GM19351 (cell line): ENCODE results near the gene EPHA1.

Experiments
- ATAC-seq: cut with Tn5 transposase; IDR thresholded peaks from one replicate; pipeline ENCODE4 v1.9.1; 2021; ENCODE audit warnings: mild to moderate bottlenecking, moderate library complexity; ENCODE audit not compliant: unreplicated experiment

The EPHA1 gene

DNA sequence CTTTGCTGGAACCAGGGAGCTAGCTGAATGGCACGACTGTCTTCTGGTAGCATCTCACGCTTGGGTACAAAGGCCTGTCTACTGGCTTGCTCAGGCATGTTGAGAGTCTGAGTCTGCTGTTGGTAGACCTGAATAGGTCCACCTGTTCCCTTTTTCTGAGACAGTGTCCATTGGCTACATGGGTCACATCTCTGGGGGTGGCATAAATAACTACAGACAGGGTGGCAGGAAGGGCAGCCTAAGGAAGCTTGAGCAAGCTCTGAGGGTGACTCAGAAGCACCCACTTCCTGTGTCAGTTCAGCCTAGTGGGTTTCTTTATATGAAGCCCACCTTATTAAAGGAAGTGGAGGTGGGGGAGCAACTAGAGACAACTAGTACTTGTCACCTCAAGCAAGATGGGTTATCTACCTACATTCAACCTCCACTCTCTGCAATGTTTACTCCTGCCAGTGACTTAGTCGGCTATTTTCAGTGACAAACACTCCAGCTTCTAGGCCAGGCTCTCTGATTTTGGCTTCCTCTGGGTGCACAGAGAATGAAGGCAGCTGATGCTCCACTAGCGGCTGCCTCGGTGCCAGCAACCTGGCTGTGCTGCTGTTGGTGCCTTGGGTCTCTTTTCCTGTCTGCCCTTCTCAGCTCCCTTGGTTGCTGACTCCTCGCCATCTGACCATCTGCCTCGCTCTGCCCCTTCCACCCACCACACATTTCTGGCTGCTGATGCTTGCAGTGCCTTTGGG lies 33.2 kb downstream of the EPHA1 start:
- no peak for ATAC-seq

DNA sequence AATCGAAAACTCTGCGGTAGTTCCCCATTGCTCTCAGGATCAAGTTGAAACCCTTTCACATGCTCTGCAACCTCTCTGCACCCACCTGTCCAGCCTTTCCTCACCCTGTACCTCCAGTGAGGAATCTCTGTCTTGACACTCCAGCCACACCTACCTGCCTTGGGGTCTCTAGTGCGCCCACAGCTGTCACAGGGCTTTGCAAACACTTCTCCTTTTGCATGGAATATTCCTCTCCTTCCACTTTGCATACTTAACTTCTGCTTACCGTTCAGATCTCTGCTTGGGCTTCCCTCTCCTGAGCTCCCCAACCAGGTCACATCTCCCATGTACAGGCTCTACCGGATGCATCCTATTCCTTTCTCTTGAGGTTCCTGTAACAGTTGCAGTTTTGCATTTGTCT lies 34.1 kb downstream of the EPHA1 start:
- ATAC-seq: no peak

DNA sequence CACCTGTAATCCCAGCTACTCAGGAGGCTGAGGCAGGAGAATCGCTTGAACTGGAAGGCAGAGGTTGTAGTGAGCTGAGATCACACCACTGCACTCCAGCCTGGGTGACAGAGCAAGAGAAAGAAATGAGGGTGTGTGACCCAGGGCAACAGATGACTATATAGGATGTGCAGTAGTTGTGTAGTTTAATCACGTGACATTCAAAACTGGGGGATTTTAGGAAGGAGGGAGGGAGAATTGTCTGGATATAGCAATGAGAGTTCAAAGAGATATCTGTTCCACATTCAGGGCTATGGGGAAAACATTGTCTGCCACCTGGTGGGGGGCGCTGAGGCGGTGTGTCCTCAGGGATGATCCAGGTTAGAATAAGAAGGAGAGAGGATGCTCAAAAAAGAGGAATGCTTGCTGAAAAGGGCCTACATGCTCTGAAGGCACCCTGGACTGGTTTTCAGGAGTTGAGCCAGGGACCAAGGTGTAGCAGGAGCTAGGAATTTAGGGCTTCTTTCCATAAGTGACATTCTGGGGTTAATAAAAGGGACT lies 35.3 kb downstream of the EPHA1 start:
- no peak for ATAC-seq

DNA sequence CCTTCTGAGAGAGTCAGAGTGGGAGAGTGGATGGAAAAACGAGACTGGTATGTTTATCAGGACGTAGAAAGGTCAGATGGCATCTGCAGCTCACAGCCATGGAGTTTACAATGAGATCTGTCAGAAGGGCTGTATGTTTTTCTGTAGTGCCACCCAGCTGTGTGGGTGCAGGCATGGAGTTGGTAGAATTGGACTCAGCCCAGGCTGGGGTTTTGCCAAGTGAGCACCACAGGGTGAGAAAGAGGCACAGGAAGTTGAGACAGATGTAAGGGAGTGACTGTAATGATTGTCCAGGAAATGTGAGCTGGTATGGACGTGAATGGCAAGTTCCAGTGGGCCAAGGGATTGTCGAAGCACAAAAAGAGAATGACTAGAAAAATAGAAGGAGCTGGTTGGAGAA lies 36.6 kb downstream of the EPHA1 start:
- ATAC-seq: no peak

DNA sequence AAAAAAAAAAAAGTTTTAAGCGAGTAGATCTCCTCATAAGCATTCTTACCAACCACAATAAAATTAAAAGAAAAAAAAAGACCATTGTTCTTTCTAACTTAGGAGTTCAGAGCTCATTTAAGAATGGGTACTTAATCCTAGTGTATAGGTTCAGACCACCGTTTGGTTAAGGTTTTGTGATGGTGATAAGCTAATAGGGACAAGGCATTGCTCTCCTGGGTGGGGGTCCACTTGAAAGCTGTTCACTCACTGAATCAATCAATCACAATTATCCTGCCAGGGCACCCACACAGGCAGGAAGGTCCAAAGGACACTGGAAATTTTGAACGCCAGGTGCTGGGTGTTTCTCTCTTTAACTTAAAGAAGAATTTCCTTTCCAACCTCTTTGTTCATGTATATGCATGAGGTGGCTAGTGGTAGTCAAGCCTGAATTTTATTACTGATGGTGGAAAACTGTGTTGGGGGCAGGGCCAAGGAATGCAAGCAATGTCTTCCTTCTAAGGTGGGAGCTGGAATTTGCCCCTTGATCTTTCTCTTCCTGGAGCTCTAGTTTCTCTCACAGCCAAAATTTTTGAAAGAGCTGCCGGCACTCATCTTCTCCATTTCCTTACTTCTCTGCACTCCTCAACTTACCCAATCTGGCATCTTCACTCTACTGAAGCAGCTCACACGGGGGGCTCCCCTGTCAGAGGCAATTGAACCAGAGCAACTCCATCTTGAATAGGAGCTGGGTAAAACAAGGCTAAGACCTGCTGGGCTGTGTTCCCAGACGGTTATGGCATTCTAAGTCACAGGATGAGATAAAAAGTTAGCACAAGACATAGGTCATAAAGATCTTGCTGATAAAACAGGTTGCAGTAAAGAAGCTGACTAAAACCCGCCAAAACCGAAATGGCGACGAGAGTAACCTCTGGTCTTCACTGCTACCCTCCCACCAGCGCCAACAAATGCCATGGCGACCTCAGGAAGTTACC lies 38.7 kb downstream of the EPHA1 start:
- no peak for ATAC-seq

DNA sequence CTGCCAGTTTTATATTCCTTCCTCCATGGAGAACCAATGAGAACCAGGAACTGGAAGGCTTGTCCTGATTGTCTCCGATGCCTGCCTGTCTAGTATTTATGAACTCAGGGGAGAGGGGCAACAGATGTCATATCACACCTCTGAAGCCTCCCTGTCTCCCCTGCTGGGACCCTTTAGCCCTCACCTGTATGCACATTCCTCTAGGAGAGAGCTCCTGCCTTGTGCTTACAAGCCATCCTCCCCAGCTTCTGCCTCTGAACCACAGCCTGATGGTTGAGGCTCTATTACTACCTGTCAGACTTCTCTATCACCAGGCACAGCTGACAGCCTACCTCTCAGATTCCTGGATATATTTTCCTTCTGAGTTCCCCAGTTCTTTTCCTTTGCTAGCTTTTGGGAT lies 40.3 kb downstream of the EPHA1 start:
- ATAC-seq: no peak

DNA sequence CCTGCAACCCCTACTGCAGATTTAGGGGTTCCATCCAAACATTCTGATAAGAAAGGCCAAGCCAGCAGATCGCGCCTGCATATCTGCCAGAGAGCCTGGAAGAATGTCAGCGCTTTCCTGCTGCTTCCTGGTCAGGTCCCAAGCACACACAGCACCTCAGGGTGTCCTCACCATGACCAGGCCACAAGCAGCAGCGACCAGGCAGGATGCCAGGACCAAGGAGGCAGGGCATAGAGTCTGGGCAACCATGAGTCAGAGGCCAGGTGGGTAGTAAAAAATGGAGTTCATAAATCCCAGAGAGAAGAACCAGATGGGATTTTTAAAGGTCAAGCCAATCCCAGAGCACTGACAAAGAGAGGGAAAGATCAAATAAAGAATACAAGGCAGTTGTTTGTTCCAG lies 40.7 kb downstream of the EPHA1 start:
- ATAC-seq: no peak

DNA sequence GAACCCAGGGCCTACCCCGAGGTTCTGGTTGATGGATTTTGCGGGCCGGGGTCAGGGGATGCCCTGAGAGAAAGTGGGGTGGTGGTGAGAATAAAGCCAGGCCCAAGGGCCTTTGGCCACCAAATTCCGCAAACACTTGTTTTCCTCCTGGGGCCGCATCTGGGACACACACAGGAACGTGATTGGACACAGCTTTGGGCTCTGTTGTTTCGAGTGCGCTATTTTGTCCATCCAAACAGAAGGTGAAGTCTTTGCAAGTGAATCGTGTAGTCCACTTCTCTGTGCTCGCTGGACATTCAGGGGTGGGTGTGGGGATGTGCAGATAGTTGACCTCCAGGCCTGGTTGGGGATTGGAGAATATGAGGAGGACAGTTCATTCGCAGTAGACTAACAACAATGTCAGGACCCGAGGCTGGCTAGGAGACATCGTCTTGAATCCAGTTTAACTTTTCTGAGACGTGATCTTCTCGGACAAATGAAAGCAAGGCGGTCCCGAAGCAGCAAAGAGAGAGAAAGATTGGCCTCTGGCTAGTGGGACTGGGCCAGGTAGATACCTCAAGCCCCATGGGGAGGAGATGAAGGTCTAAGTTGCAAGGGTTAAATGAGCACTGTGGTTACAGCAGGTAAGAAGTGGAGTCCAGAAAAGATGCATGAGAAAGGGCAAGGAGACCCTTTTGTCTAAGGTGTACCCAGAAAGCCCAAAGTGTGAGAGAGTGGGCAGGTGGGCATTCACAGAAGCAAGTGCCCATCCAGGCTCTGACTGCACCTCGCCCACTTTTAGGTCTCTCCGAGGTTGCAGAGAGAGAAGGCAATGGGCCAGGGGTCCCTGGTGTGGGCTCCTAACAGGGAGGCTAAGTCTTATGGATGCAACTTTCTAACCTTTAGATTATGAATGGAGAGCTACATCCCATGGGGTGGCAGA lies 45.4 kb downstream of the EPHA1 start:
- ATAC-seq: no peak

DNA sequence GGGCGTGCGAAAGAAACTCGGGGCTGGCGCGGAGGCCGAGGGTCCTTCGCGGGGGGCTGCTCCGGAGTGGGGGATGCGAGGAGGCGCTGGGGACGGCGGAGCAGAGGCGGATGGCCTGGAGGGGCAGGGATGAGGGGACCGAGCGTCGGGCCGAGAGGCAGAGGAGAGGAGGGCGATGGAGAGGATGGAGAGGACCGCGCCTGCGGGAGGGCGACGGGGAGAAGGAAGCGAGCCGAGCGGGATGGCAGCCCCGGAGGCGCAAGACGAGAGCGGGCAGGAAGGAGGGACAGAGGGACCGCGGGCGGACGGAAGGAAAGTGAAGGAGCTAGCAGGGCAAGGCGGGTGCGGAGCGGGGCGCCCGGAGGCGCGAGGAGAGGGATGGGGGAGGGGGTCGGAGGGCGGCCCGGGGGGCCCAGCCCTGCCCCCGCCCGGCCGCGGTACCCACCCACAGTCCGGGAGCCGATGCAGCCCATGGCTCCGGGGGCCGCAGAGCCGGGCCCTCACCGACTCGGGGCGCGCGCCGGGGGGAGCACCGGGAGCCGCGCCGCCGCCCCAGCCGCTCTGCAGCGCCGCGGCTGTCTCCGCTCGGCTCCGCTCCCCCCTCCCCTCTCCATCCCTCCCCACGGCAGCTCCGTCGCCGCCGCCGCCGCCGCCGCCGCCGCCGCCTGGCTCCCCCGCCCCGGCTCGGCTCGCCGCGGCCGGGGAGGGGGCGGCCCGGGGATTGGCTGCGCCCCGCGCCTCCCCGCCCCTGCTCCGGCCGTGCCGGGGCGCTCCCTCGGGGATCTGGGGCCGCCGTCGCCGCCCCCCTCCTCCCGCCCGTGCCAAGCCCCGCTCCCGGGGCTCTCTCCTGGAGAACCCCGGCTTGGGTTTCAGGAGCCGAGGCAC lies 46.3 kb downstream of the EPHA1 start, which contains the start of gene FAM131B:
TSS of gene FAM131B (minus strand) at position 583 of the 885 bp plus-strand sequence. CDS start at position 473, 110 bp downstream.
- peak; percentile 45 for ATAC-seq

DNA sequence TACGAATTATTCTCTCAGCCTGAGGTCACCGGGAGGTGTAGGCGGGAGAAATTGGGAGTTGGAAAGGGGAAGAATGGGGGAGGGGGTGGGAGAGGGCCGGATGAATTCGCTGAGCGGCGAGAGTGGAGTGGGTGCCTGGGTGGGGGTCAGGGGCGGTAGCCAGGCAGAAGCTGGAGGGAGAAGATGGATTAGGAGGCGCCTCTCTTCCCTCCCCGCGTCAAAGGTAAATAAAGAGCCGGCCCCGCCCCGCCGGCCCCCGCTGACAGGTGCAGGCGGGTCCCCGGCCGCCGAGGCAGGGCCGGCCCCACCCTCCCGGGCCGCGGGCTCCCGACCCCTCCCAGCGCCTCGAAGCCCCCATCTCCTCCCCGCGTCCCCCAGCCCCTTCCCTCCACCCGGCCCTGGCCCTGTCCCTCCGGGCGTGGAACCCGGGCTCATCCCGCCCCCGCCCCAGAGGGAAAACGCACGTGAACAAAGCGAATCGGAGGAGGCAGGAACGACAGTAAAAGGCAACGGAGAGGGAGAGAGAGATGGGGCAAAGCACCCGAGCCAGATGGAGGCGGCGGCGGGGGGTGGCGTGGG lies 47.0 kb downstream of the EPHA1 start:
- no peak for ATAC-seq

DNA sequence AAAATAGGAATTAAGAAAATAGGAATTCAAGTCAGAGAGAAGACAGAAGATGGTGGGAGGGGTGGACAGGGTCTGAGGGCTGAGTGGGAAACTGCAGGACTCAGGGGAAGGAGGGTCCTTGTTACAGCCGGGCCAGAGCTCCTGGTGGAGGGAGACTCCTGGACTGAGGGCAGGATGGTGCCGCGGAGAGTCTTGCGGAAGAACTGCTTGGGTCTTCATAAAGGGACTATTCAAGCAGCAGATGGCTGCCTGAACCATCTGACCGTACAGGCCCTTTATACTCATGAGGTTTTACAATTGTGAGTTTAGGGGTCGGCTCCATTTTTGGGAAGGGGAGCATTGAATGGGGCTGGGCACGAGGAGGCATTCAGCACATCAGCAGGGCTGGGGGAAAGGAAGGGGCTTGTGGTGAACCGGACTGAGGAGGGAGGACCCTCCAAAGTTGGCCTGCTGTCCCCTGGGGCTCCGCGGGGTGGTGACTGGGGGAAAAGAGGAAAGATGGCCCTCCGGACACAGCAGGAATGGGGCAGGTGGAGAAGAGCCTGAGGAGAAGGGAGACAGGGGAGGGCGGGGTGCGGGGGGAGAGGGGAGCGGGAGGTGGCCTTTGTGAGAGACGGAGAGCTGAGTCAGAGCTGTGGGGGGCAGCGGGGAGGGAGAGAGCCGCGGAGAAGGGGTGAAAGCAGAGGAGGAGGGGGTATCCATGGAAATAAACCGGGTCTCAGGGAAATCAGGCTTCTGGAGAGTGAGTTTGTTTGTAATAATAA lies 47.7 kb downstream of the EPHA1 start:
- ATAC-seq: no peak

DNA sequence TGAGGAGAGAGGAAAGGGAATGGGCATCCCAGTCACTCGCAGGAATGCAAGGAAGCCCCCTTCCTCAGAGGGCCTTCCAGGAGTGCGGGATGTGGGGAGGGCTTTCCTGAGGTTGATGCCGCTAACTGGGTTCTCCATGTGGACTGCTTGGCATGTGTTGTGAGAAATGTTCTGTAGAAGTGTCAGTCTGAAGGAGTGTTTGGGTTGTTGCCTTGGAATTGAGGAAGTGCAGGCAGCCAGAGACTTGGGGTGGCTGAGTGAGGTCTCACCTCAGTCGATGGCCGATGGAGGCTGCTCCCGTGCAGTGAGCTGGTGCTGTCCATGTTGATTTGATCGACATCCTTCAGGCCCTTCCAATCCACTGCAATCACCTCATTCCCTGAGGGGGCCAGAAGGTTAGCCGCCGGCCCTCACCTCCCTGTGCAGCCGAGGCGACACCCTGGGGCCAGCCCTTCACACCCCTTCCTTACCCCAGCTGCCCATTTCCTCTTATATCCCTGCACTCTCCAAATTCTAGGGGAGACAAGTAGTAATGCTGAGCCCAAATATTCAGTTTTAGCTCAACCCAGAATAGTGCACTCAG lies 48.8 kb downstream of the EPHA1 start:
- ATAC-seq: no peak

DNA sequence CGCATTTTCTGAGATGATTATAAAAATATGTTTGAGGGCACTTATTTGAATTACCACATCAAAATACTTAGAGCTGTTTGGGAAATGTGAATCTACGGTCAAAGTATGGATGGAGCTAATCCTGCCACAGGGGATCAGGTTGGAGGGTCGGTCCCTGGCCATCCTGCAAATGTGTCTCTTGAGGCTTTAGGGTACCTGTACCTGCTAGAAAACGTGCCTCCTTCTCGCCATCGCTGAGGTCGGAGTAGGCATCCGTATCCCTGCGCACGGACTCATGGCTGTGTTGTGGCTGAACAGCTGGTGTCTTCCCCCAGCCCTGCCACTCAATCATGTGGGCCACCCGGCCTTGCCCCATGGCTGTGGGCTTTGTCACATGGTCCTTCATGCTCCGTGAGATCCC lies 50.0 kb downstream of the EPHA1 start:
- ATAC-seq: no peak

DNA sequence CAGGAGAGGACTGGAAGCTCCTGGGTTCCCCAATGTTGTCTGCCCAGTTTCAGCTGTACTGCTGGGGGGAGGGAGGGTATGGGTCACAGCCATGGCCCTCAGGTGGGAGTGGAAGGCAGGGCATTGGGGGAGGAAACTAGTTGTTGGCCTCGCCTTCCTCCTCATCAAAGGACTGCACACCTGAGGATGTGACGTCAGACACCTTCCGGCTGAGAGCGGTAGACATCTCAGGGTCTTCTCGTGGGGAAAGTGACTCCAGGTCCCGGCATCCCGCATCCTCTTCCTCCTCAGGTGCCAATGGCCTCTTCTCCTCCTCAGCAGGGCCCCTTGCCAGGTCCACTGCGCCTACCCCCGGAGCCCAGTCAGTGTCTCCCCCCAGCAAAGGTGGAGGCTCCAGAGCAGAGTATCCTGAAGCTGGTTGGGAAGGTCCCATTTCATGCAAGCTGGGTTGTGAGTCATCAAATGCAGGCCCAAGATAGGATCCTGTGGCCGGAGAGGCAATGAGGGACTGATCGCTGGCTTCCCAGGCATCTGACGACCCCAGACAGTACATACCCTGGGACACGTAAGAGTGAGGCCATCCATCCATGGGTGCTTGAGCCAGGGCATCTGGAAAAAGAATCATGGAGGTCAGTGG lies 52.1 kb downstream of the EPHA1 start:
- no peak for ATAC-seq

DNA sequence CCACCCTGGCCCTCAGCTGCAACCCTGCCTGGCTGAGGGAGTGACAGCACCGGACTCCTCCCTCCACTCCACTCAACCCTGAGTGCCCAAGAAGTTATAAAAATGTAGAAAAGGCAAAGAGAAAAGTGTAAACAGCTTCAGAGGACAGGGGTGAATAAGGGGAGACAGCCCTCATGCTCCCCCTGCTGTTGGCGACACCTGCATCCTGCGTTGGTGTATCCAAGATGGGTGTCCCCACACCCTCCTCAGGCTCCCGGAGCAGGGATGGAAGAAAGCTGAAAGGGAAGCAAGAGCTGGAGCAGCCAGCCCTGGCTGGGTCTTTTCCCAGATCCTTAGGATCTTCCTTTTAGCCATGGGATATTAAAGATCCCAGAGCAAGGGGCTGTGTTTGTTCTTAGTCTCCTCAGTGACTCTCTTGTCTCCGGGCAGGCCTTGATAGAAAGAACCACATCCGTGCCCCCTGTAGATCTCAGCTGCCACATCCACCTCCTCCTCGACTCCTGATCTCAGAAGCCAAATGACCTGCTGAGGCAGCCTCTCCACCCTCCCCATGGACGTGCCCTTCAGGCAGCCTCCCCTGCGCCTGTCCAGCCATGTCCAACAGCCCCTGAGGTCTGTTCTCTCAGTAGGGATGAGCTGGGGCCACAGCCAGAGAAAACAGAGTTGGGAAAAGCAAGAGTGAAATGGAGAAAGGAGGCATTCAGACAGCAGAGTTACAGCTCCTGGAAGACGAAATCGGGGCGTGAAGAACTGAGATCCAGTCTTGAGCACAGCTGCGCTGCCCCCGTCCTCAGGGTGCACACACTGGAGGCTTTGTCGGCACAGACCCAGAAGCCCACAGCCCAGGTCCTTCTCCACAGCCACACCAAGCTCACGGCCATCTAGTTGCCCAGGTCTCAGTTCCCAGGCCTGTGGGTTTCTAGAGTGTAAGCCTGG lies 52.9 kb downstream of the EPHA1 start:
- no peak for ATAC-seq

DNA sequence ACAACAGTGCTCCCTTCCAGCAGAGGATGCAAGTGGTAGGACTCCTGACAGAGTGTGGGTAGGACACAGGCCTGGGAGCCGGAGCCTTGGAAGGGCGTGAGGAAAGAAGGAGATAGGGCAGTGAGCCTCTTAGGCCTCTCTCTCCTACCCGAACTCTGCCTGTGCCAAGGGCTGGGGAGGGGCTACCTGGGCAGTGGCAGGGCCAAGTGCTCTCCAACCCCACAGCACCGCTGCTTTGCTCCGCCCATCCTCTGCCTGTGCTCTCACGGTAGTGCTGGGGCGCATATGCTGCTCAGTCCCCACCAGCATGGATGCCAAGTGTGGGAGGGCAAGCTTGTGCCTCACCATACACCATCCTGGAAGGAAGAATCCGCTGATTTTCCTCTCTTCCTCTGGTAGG lies 53.7 kb downstream of the EPHA1 start:
- no peak for ATAC-seq

DNA sequence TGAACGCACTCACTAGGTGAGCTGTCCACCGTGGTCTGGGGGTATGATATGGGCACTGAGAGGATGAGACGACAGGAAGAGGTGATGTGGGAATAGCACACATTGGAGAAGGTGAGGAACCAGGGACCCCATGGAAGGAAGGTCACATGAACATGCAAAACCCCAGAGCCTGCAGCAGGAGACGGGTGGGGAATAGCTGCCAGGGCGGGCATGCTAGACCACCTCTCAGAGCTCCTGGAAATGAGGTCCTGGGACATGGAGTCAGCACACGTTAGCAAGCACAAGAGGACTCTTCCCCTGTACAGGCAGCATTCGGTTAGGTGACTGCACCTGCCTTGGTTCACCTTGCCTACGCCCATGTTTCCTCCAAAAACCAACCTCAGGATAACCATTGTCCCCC lies 54.3 kb downstream of the EPHA1 start:
- no peak for ATAC-seq
